T-helper 2 cell treated with Interferon-gamma antibody and Interleukin-4, amounts not matched to agents 5 μg/mL and 100 μg/mL, for 36 hours (primary cell): ENCODE measurements around the gene DAGLB.

Experiments used
- DNase-seq: peaks from one replicate; pipeline ENCODE4 v3.0.0; 2021; ENCODE audit warnings: low spot score
- H3K27ac Mint-ChIP-seq: one replicate; pipeline ENCODE4 v1.8.0; 2021; ENCODE audit warnings: mild to moderate bottlenecking, mixed read lengths
- H3K27me3 Mint-ChIP-seq: one replicate; pipeline ENCODE4 v1.8.0; 2021; ENCODE audit warnings: low read depth, mixed read lengths
- H3K36me3 Mint-ChIP-seq: one replicate; pipeline ENCODE4 v1.8.0; 2021; ENCODE audit warnings: low read depth, mixed read lengths
- H3K4me1 Mint-ChIP-seq: one replicate; pipeline ENCODE4 v1.8.0; 2021; ENCODE audit warnings: low read depth, mixed read lengths
- H3K4me3 Mint-ChIP-seq: one replicate; pipeline ENCODE4 v1.8.0; 2022; ENCODE audit warnings: mild to moderate bottlenecking, moderate library complexity, mixed read lengths
- H3K9me3 Mint-ChIP-seq: one replicate; pipeline ENCODE4 v1.8.0; 2021; ENCODE audit warnings: mixed read lengths

Gene DAGLB

DNA sequence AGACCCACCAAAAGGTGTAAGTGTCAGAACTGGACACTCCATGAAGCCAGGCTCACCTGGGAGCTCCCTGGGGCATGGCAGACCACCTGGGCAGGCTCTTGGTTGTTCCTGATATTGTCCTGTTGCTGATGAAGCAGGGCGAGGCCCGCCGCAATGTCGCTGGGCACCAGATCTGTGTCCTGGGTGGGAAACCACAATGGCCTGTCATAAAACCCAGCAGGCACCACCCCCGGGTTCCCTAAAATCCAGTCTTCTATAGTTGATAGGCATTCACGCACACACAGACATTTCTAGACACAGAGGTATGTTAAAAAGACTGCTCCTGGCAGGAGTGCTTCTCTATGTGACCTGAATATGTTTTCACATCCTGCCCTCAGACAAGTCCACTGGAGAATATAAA lies 15.0 kb downstream of the DAGLB start:
- Mint-ChIP-seq H3K9me3 (no peaks in the 10 kb centered on the region), H3K4me1 (peaks cover 20% of the 10 kb centered on the region)
- DNase-seq, result no peak

DNA sequence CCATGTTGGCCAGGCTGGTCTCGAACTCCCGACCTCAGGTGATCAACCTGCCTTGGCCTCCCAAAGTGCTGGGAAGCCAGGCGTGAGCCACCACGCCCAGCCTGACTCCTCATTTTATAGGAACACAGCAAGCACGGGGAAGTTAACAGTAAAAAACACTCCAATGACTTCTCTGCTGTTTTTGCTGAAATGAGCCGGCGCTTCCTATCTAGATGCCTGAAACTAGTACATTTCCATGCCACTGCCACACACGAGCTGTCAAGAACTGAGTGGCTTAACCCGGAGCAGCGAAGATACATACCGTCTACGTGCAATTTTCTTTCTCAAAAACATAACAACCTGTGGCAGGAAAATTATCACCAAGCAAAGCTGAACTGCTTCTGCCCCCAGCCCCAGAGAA lies 16.8 kb downstream of the DAGLB start:
- Mint-ChIP-seq H3K4me1 (peaks cover 6% of the 10 kb centered on the region), H3K36me3 (peaks cover 36% of the 10 kb centered on the region), H3K27me3 (no peaks in the 10 kb centered on the region), H3K27ac (no peak overlapping the region), H3K9me3 (no peaks in the 10 kb centered on the region), H3K4me3 (no peak overlapping the region)
- no peak for DNase-seq

More for the DNA sequence above, 15.0 kb downstream of the DAGLB start:
- no peak overlapping the region for H3K27ac Mint-ChIP-seq
- peaks cover 37% of the 10 kb centered on the region for H3K36me3 Mint-ChIP-seq
- H3K27me3 Mint-ChIP-seq, result no peaks in the 10 kb centered on the region
- no peak overlapping the region for H3K4me3 Mint-ChIP-seq

DNA sequence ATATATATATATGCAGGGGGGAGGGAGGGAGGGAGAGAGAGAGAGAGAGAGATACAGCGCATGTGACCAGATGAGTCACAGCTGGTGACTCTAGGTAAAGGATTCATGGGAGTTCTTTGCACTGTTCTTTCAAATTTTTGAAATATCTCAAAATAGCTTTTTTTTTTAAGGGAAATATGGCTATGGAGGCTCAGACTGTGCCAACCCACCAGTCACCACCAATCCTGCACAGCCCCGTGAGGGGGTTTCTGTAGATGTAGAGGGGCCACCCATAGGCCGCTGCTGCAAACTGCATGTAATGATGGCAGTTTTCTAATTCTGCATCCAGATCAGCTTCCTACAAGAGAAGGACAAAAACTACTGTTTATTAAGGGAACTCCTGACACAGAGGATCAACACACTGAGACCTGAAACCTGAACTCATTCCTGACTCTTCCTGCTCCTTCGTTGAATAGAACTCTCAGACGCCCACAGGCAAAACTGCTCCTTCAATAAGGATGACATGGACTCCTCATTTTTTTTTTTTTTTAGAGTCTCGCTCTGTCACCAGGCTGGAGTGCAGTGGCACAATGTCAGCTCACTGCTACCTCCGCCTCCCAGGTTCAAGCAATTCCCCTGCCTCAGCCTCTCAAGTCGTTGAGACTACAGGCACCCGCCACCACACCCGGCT lies 17.3 kb downstream of the DAGLB start:
- no peaks in the 10 kb centered on the region for H3K9me3 Mint-ChIP-seq
- H3K36me3 Mint-ChIP-seq, result peaks cover 37% of the 10 kb centered on the region
- H3K4me1 Mint-ChIP-seq, result peaks cover under 1% of the 10 kb centered on the region
- H3K27ac Mint-ChIP-seq, result no peak overlapping the region
- no peak overlapping the region for H3K4me3 Mint-ChIP-seq
- DNase-seq, result no peak
- no peaks in the 10 kb centered on the region for H3K27me3 Mint-ChIP-seq

DNA sequence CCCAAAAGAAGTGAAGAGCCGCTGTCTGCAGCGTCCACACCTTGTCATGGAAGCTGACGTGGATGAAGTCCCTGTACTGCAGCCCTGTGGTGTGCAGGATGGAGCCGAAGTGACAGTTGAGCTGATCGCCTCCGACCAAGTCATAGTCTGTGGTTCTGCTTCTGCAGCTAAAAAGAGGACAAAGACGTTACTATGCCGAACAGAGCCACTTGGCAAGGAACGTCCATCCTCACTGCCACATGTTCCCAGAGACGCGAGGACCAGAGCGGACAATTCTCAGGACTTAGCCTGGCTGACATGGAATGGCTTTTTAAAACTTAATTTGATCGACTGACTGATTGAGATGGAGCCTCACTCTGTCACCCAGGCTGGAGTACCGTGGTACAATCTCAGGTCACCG lies 21.8 kb downstream of the DAGLB start:
- H3K27me3 Mint-ChIP-seq, result no peaks in the 10 kb centered on the region
- H3K9me3 Mint-ChIP-seq, result no peaks in the 10 kb centered on the region
- H3K4me1 Mint-ChIP-seq, result no peaks in the 10 kb centered on the region
- H3K4me3 Mint-ChIP-seq, result no peak overlapping the region
- H3K36me3 Mint-ChIP-seq, result peaks cover 27% of the 10 kb centered on the region
- DNase-seq, result no peak
- no peak overlapping the region for H3K27ac Mint-ChIP-seq

DNA sequence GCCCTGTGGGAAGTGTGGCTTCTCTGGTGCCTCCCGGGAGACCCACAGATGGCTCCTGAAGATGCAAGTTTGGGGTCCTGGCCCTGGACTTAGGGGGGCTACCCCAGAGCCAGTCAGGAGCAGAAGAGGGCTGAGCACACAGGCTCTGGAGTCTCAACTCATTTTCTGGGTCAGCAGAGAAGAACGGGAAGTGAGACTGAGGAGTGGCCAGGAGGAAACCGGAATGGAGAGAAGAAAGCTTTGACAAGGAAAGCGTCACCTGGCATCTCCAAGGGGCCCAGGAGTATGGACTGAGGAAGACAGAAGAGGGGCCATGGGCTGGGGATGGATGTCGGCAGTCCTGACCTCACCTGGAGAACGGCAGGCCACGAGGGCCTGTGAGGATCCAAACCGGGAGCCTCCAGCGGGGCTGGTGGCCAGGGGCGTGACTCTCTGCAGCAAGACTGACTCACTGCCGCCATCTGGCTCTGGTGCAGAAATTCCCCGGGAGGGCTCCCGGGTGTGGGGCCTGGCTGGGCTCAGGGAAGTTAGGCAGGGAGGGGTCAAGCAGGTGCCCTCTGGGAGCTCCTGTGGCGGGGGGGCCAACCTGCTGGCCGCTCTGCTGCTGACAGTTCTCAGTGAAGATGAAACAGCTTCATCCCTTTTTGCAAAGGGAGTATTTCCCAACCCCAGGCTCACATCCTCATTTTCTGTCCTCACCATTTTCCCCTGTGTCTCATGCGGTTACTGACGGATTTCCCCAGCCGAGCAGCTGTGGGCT lies 23.6 kb downstream of the DAGLB start:
- no peak for DNase-seq
- Mint-ChIP-seq H3K27me3 (no peaks in the 10 kb centered on the region), H3K4me1 (no peaks in the 10 kb centered on the region), H3K36me3 (peaks cover 20% of the 10 kb centered on the region), H3K4me3 (no peak overlapping the region), H3K27ac (no peak overlapping the region), H3K9me3 (no peaks in the 10 kb centered on the region)

- Mint-ChIP-seq H3K4me3 (no peak overlapping the region), H3K27me3 (no peaks in the 10 kb centered on the region), H3K4me1 (no peaks in the 10 kb centered on the region), H3K36me3 (peaks cover 17% of the 10 kb centered on the region), H3K9me3 (no peaks in the 10 kb centered on the region), H3K27ac (no peak overlapping the region)
- no peak for DNase-seq
Observed at GRCh38 chr7:6422926-6423632, 24.7 kb downstream of the DAGLB start.

GRCh38 chr7:6422095-6422494 lies 25.7 kb downstream of the DAGLB start:
- H3K36me3 Mint-ChIP-seq, result peaks cover 17% of the 10 kb centered on the region
- H3K27ac Mint-ChIP-seq, result no peak overlapping the region

GRCh38 chr7:6420680-6421079 lies 27.1 kb downstream of the DAGLB start:
- H3K27ac Mint-ChIP-seq, result no peak overlapping the region
- H3K4me1 Mint-ChIP-seq, result no peaks in the 10 kb centered on the region
- no peak overlapping the region for H3K4me3 Mint-ChIP-seq
- no peaks in the 10 kb centered on the region for H3K9me3 Mint-ChIP-seq
- no peak for DNase-seq
- peaks cover 28% of the 10 kb centered on the region for H3K36me3 Mint-ChIP-seq
- no peaks in the 10 kb centered on the region for H3K27me3 Mint-ChIP-seq

More at GRCh38 chr7:6422095-6422494, 25.7 kb downstream of the DAGLB start:
- Mint-ChIP-seq H3K27me3 (no peaks in the 10 kb centered on the region), H3K4me3 (no peak overlapping the region), H3K4me1 (no peaks in the 10 kb centered on the region), H3K9me3 (no peaks in the 10 kb centered on the region)
- DNase-seq, result no peak

DNA sequence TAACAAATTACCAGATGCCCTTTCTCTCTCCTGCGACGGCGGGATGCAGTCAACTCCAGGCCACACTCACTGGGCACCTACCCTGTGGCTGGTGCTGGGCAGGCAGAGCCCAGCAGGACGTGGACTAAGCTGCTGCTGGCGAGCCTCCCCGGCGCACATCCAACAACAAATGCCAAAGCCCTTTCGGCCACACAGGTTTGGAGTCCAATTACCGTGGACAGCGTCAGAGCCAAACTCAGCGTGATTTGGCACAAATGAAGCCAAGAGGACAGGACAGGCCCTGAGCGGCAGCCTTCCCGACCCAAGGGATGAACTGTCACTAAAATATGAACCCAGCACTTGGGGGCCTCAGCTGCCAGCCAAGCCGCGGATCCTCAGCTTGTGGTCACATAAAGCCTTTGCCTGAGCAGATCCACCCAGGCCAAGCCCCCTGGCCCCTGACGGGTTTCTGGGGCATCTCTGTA lies 28.4 kb downstream of the DAGLB start:
- Mint-ChIP-seq H3K4me3 (no peak overlapping the region), H3K27me3 (no peaks in the 10 kb centered on the region), H3K27ac (no peak overlapping the region), H3K9me3 (no peaks in the 10 kb centered on the region), H3K4me1 (no peaks in the 10 kb centered on the region), H3K36me3 (peaks cover 35% of the 10 kb centered on the region)
- DNase-seq, result no peak

DNA sequence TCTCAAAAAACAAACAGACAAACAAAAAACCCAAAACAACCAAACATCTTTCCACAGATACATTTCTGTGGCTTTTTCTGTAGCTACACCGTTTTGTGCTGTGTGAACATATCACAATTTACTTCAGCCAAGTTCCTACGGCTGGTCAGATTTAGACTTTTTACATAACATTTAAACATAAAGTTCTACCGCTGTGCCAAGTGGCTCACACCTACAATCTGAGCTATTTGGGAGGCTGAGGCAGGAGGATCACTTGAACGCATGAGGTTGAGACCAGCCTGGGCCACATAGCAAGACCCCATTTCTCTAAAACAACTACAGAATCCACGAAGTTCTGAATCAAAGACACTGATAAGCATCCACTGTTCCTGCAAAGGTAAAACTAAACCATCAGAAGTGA lies 30.3 kb downstream of the DAGLB start:
- H3K27me3 Mint-ChIP-seq, result no peaks in the 10 kb centered on the region
- no peaks in the 10 kb centered on the region for H3K9me3 Mint-ChIP-seq
- no peaks in the 10 kb centered on the region for H3K4me1 Mint-ChIP-seq
- peaks cover 42% of the 10 kb centered on the region for H3K36me3 Mint-ChIP-seq
- H3K27ac Mint-ChIP-seq, result no peak overlapping the region
- H3K4me3 Mint-ChIP-seq, result no peak overlapping the region
- no peak for DNase-seq

- H3K27me3 Mint-ChIP-seq, result no peaks in the 10 kb centered on the region
- no peak overlapping the region for H3K27ac Mint-ChIP-seq
Observed at GRCh38 chr7:6416516-6417145, 31.1 kb downstream of the DAGLB start.

DNA sequence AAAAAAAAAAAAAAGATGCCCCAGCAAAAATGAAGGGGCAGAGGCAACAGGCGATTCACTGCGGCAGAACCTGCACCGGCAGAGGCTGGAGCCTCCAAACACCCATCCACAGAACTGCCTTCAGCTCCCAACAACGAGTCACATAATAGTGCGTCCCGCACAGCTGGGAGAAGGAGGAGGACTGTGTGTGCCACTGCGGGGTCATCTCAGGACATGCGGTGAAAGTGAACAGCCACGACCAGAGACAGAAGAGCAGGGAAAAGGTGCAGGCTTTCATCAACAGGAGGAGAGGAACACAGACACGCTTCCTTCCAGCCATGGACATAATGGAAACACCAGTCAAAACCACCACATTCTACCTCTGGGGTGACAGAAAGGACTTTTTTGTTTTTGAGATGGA lies 34.1 kb downstream of the DAGLB start:
- no peak overlapping the region for H3K27ac Mint-ChIP-seq
- H3K36me3 Mint-ChIP-seq, result peaks cover 59% of the 10 kb centered on the region
- no peaks in the 10 kb centered on the region for H3K9me3 Mint-ChIP-seq
- no peak for DNase-seq
- H3K4me1 Mint-ChIP-seq, result no peaks in the 10 kb centered on the region
- H3K27me3 Mint-ChIP-seq, result no peaks in the 10 kb centered on the region
- no peak overlapping the region for H3K4me3 Mint-ChIP-seq

More at GRCh38 chr7:6416516-6417145, 31.1 kb downstream of the DAGLB start:
- H3K4me3 Mint-ChIP-seq, result no peak overlapping the region
- no peaks in the 10 kb centered on the region for H3K4me1 Mint-ChIP-seq
- no peak for DNase-seq
- peaks cover 47% of the 10 kb centered on the region for H3K36me3 Mint-ChIP-seq
- no peaks in the 10 kb centered on the region for H3K9me3 Mint-ChIP-seq

- Mint-ChIP-seq H3K27ac (no peak overlapping the region), H3K4me1 (no peaks in the 10 kb centered on the region), H3K36me3 (peaks cover 58% of the 10 kb centered on the region), H3K4me3 (no peak overlapping the region), H3K9me3 (no peaks in the 10 kb centered on the region), H3K27me3 (no peaks in the 10 kb centered on the region)
- no peak for DNase-seq
Observed at GRCh38 chr7:6409944-6410693, 37.6 kb downstream of the DAGLB start.
